ENCODE measurements around the gene NME4. TPM values are rescaled to one million over a fixed set of nuclear protein-coding genes. Genes with fewer than 3 reads are reported as not detected.

The NME4 gene
- total RNA-seq, 1 experiment from 2014 or later: 159 TPM

- H3K27me3 ChIP-seq (ENCODE audit: insufficient read depth, low read depth): no peaks in the 10 kb centered on the region
- 0 out of 2 replicates have a peak, but pooled peaks cover 5% of the 10 kb centered on the region for H3K4me1 ChIP-seq (replicated peaks; ENCODE audit: insufficient read depth)
- intact Hi-C loops (cut with micrococcal nuclease; ENCODE audit: unreplicated experiment): no loop called here
- no peak overlapping the region for H3K4me3 ChIP-seq
- DNase-seq: no peak
- H3K4me2 ChIP-seq: no peak overlapping the region
- H4K20me1 ChIP-seq (ENCODE audit: insufficient read depth): no peaks in the 10 kb centered on the region; the same call in 1 of the 2 replicates
- TF ChIP-seq CTCF (conservative IDR thresholded peaks at IDR 0.05) (no peak), EZH2 (IDR thresholded peaks at IDR 0.05; ENCODE audit: low read depth) (no peak)
- peaks cover 5% of the 10 kb centered on the region; the same call in 1 of the 2 replicates for H3F3A ChIP-seq (ENCODE audit: insufficient read depth, low read depth)
- no peaks in the 10 kb centered on the region for H3K9me2 ChIP-seq (ENCODE audit: insufficient read depth)
- BruUV-seq (replicated peaks): no TSS peak
- H3K27ac ChIP-seq: no peak overlapping the region
- no peak overlapping the region for H2AFZ ChIP-seq
- POLR2A ChIA-PET (ENCODE audit: unreplicated experiment): no interaction called here
- H3K9me3 ChIP-seq (ENCODE audit: insufficient read depth, low read depth): no peaks in the 10 kb centered on the region
- peaks cover 25% of the 10 kb centered on the region for H3K79me2 ChIP-seq (ENCODE audit: low read depth)
- no peaks in the 10 kb centered on the region for H3K36me3 ChIP-seq (ENCODE audit: low read depth)
- CTCF ChIA-PET: no interaction called here
Measured at GRCh38 chr16:354291-354881, 42.6 kb upstream of the NME4 start.

GRCh38 chr16:354971-355461, 42.0 kb upstream of the NME4 start:
- intact Hi-C loops (cut with micrococcal nuclease; ENCODE audit: unreplicated experiment): no loop called here
- BruUV-seq (replicated peaks): no TSS peak
- Histone ChIP-seq H3K27ac (no peak overlapping the region), H3K4me1 (replicated peaks; ENCODE audit: insufficient read depth) (0 out of 2 replicates have a peak, but pooled peaks cover 5% of the 10 kb centered on the region), H3K4me2 (no peak overlapping the region), H3K27me3 (ENCODE audit: insufficient read depth, low read depth) (no peaks in the 10 kb centered on the region), H3K36me3 (ENCODE audit: low read depth) (no peaks in the 10 kb centered on the region), H3F3A (ENCODE audit: insufficient read depth, low read depth) (peaks cover 5% of the 10 kb centered on the region; the same call in 1 of the 2 replicates), H4K20me1 (ENCODE audit: insufficient read depth) (no peaks in the 10 kb centered on the region), H3K9me3 (ENCODE audit: insufficient read depth, low read depth) (no peaks in the 10 kb centered on the region), H2AFZ (no peak overlapping the region), H3K4me3 (no peak overlapping the region), H3K79me2 (ENCODE audit: low read depth) (peaks cover 19% of the 10 kb centered on the region), H3K9me2 (ENCODE audit: insufficient read depth) (no peaks in the 10 kb centered on the region)
- POLR2A ChIA-PET (ENCODE audit: unreplicated experiment): no interaction called here
- CTCF ChIA-PET: interaction anchor here (0.7 kb wide), 1 partner anchor 147 kb away, joined by 4 read pairs; no protein-coding TSS in a partner anchor
- no peak for DNase-seq
- no peak for TF ChIP-seq CTCF (conservative IDR thresholded peaks at IDR 0.05)

DNA sequence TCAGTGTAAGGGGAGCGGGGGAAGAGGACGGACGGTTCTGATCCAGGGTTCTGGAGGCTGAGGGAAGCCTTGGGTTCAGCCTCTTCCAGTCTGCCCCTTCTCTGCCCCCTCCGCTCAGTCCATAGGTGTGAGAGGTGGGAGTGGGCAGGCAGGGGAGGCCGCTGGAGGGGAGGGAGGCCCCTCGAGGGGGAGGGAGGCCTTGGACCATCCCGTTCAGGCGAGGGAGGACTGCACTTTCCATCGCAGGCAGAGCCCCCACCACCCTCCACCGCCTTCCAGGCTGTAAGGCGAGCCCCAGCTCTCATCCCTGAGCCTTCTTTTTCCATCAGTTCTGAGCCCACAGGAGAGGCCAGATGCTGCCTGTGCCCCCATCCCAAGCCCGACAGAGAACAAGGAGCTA, 40.3 kb upstream of the NME4 start:
- Histone ChIP-seq H3K9me2 (ENCODE audit: insufficient read depth) (no peaks in the 10 kb centered on the region), H3F3A (ENCODE audit: insufficient read depth, low read depth) (0 out of 2 replicates have a peak, but pooled peaks cover 1% of the 10 kb centered on the region), H3K4me2 (no peak overlapping the region), H3K27me3 (ENCODE audit: insufficient read depth, low read depth) (no peaks in the 10 kb centered on the region), H4K20me1 (ENCODE audit: insufficient read depth) (no peaks in the 10 kb centered on the region), H3K9me3 (ENCODE audit: insufficient read depth, low read depth) (no peaks in the 10 kb centered on the region), H3K36me3 (ENCODE audit: low read depth) (no peaks in the 10 kb centered on the region), H3K79me2 (ENCODE audit: low read depth) (peaks cover 1% of the 10 kb centered on the region; the same call in 1 of the 2 replicates), H3K4me1 (replicated peaks; ENCODE audit: insufficient read depth) (no peaks in the 10 kb centered on the region), H3K27ac (no peak overlapping the region), H3K4me3 (no peak overlapping the region), H2AFZ (no peak overlapping the region)
- no peak for TF ChIP-seq EZH2 (IDR thresholded peaks at IDR 0.05; ENCODE audit: low read depth)
- TF ChIP-seq CTCF (conservative IDR thresholded peaks at IDR 0.05): no peak
- DNase-seq: no peak
- intact Hi-C loops (cut with micrococcal nuclease; ENCODE audit: unreplicated experiment): no loop called here
- CTCF ChIA-PET: no interaction called here
- BruUV-seq (replicated peaks): no TSS peak
- POLR2A ChIA-PET (ENCODE audit: unreplicated experiment): interaction anchor here (0.6 kb wide), 1 partner anchor 289 kb away, joined by 4 read pairs; no protein-coding TSS in a partner anchor

All from PC-9 (cell line).